Progenitor cell of endocrine pancreas (in vitro differentiated cells): ENCODE data around the gene CACNG4. TPM values are rescaled to one million over a fixed set of nuclear protein-coding genes. Genes with fewer than 3 reads are reported as not detected.
A peak's percentile ranks its signal among the peaks of the same experiment; 100 is the strongest.

Source experiments
- DNase-seq: peaks from one replicate; pipeline ENCODE4 v3.0.0; 2021; ENCODE audit warnings: low spot score; ENCODE audit not compliant: unreplicated experiment
- H3K27ac Mint-ChIP-seq: 2 replicates; pipeline ENCODE4 v1.8.0; 2021; ENCODE audit warnings: mild to moderate bottlenecking, moderate library complexity, mixed read lengths
- H3K27me3 Mint-ChIP-seq: 2 replicates; pipeline ENCODE4 v1.8.0; 2021; ENCODE audit warnings: mixed read lengths
- H3K36me3 Mint-ChIP-seq: 2 replicates; pipeline ENCODE4 v1.8.0; 2022; ENCODE audit warnings: mixed read lengths; ENCODE audit not compliant: insufficient read depth
- H3K4me1 Mint-ChIP-seq: 2 replicates; pipeline ENCODE4 v1.8.0; 2021; ENCODE audit warnings: low read depth, mixed read lengths
- H3K4me3 Mint-ChIP-seq: 2 replicates; pipeline ENCODE4 v1.8.0; 2021; ENCODE audit warnings: low read depth, mild to moderate bottlenecking, moderate library complexity, mixed read lengths
- H3K9me3 Mint-ChIP-seq: 2 replicates; pipeline ENCODE4 v1.8.0; 2021; ENCODE audit warnings: low read depth, mixed read lengths
- CTCF ChIP-seq: fragments of 200-600 bp; sonication (generic); IDR thresholded peaks from one replicate; pipeline ENCODE4 v1.5.0; 2021; ENCODE audit warnings: antibody characterized with exemption, mild to moderate bottlenecking; ENCODE audit not compliant: unreplicated experiment
- long read RNA-seq: library from polyadenylated mRNA; unstranded; transcript quantifications from one replicate; pipeline ENCODE4 v2.0.0, GENCODE V29; 2020
- total RNA-seq: library from RNA; stranded (reverse); gene quantifications from 2 replicates; pipeline ENCODE4 v1.2.1, GENCODE V29; 2021

The CACNG4 gene
- 6.5 and 8.7 TPM in 2 replicates for total RNA-seq
- long read RNA-seq, partial matches to known transcripts: 1 of 2 reads
- long read RNA-seq, other reads (novel, unspliced or antisense): 1 of 2 reads

GRCh38 chr17:66963909-66964771 is at the start of gene CACNG4:
Gene CACNG4 (plus strand): TSS chr17:66964707. CDS start chr17:66964912, 205 bp downstream.
- no peaks in the 10 kb centered on the region for H3K36me3 Mint-ChIP-seq

GRCh38 chr17:66915204-66915611 is 49.3 kb upstream of the CACNG4 start:
- Mint-ChIP-seq H3K4me3 (no peak overlapping the region), H3K36me3 (no peaks in the 10 kb centered on the region), H3K27ac (no peak overlapping the region), H3K27me3 (peaks cover 8% of the 10 kb centered on the region), H3K9me3 (peaks cover 6% of the 10 kb centered on the region), H3K4me1 (no peaks in the 10 kb centered on the region)
- DNase-seq: no peak
- no peak for TF ChIP-seq CTCF

More at GRCh38 chr17:66963909-66964771, at the start of gene CACNG4:
- Mint-ChIP-seq H3K27ac (peak within 1 kb of the TSS; percentile 59), H3K9me3 (no peaks in the 10 kb centered on the region), H3K27me3 (peaks cover 73% of the 10 kb centered on the region), H3K4me1 (peaks cover 2% of the 10 kb centered on the region), H3K4me3 (peak within 1 kb of the TSS; percentile 73)
- peak; percentile 21 for DNase-seq
- no peak for TF ChIP-seq CTCF

GRCh38 chr17:66915792-66916191 is 48.7 kb upstream of the CACNG4 start:
- no peak overlapping the region for H3K4me3 Mint-ChIP-seq
- DNase-seq: no peak
- peaks cover 8% of the 10 kb centered on the region for H3K27me3 Mint-ChIP-seq
- no peaks in the 10 kb centered on the region for H3K36me3 Mint-ChIP-seq
- H3K27ac Mint-ChIP-seq: no peak overlapping the region
- TF ChIP-seq CTCF: no peak
- H3K4me1 Mint-ChIP-seq: no peaks in the 10 kb centered on the region
- H3K9me3 Mint-ChIP-seq: peaks cover 6% of the 10 kb centered on the region

- no peak for TF ChIP-seq CTCF
- peaks cover 1% of the 10 kb centered on the region for H3K36me3 Mint-ChIP-seq
- no peak for DNase-seq
- no peaks in the 10 kb centered on the region for H3K4me1 Mint-ChIP-seq
- peaks cover 6% of the 10 kb centered on the region for H3K9me3 Mint-ChIP-seq
- H3K27ac Mint-ChIP-seq: no peak overlapping the region
- peaks cover 8% of the 10 kb centered on the region for H3K27me3 Mint-ChIP-seq
- no peak overlapping the region for H3K4me3 Mint-ChIP-seq
These were observed 47.6 kb upstream of the CACNG4 start for GRCh38 chr17:66916946-66917345.

GRCh38 chr17:66918896-66919295 is 45.6 kb upstream of the CACNG4 start:
- Mint-ChIP-seq H3K27ac (no peak overlapping the region), H3K4me1 (no peaks in the 10 kb centered on the region), H3K27me3 (peaks cover 4% of the 10 kb centered on the region), H3K9me3 (peaks cover 8% of the 10 kb centered on the region), H3K4me3 (no peak overlapping the region), H3K36me3 (peaks cover 1% of the 10 kb centered on the region)
- DNase-seq: no peak
- no peak for TF ChIP-seq CTCF
